GM21360 (cell line): ENCODE measurements around the gene IRS2.

ENCODE experiments used
- ATAC-seq: cut with Tn5 transposase; IDR thresholded peaks from one replicate; pipeline ENCODE4 v1.9.1; 2021; ENCODE audit warnings: mild to moderate bottlenecking, moderate library complexity; ENCODE audit not compliant: unreplicated experiment

Gene IRS2

DNA sequence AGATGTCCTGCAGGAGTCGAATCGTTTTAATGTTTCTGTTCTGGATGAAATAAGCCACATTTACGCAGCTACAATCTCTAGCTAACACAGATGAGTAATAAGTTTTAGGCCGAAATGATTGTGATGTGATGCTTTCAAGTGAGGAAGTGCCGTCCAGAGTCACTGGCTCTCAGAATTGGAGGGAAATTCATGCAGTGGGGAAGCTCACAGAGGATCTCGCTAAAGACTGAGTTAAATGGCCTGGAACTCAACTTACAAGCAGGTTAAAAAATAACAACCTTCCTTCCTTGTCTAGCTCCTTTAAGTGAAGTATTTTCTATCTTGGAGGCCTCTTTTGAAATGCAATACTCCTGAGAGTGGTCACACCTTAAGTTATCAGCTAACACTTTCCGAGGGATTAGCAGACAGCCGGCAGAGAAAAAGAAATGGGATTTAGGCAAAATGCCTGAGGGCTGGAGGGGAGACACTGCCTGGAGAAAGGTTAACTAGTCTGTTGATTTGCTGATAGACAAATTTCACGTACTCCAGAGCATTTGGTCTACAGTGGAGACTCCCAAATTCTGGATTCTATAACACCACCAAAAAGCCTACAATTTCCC lies 74.2 kb downstream of the IRS2 start:
- ATAC-seq = no peak

DNA sequence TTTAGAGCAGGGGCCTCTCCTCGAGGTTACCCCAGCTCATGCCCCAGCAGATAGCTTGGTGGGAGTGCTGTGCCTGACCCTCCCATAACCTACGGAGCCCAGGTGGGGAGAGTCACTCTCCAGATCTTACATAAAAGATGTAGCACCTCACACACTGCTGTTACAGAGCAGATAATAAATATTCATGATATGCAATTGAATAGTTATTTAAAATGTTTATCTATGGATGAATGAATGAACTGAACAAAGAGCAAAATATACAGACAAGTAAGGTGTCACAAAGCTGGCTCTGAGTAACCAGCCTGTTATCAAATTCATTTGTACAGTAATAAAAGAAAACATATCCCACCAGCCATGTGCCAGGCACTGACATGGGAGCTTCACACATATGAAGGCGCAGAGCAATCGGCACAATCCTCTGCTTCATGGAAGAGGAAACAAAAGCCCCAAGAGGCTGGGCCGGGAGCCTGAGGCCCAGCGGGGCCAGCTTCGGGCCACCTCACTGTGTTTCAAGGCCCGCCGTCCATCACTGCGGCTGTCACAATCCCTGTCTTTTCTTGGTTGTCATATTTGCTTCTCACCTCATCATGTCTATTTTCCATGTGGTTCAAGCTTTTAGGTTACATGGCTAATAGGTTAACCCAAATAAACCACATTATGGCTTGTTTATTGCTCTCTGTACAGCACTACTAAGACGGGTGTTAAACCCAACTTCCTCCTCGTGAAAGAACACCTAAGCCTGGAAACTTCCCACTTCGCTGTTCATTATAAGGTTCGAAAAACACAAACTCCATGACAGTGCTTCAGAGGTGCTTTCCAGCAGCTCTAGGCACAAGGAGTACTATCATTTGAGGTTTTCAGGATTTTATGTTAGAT lies 78.4 kb downstream of the IRS2 start:
- no peak for ATAC-seq

DNA sequence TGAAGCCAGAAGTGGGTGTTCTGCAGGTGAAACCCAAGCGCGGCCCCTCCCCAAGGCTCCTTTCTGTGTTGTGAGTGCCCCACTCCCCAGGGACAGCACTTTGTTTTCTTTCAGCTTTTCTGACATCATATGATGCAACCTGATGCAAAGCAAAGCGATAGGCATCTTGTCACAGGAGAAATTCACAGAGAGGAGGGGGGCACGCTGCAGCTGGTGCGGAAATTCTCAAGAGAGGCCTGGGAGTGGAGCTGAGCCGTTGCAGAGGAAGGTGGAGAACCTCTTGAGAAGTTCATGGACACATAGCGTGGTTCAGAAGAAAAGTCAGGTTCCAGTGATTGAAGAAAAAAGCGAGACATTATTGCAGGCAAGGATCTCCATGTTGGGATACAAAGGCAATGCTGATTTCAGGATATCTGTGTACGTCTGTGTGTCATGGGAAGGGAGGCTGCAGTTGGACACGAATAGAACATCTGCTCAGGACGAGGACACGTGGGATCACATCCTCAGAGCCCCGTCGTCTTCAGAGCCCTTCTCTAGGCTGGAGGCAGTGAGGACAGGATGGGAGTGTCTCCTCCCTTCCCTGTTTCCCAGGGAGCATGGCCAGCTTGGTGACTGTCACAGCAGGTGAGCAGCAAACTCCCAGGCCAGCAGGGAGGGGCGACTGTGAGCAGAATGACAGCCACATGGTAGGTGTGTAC lies 79.2 kb downstream of the IRS2 start:
- ATAC-seq = no peak

DNA sequence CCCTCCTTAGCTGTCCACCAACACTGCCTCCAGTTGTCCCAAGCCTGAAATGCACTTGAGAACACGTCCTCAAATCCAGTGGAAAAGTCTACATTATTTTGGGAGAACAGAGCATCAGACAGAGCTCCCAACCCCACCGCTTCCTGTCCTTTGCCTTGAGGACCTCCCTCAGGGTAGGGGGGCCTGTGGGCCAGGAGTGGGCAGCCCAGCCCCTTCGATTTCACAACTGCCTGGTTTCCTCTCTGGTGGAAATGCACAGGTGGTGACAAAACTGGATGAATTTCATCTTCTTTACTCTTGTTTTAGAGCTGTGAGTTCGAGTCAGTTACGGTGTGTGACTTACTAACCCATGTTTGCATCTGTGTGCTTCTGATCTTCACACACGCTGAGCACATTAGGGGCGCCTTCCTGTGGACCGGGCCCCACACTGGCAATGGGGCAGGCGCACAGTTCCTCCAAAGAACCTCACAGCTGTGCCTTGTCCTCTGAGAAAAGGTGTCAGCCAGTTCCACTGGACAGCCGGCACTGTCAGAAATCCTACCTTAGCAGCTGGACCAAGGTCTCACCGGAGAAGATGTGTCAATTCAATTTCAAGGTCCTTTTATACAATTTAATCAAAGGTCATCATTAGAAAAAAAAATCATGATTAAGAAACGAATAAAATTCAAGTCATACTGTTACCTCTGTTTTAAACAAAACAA lies 80.2 kb downstream of the IRS2 start:
- ATAC-seq = no peak

DNA sequence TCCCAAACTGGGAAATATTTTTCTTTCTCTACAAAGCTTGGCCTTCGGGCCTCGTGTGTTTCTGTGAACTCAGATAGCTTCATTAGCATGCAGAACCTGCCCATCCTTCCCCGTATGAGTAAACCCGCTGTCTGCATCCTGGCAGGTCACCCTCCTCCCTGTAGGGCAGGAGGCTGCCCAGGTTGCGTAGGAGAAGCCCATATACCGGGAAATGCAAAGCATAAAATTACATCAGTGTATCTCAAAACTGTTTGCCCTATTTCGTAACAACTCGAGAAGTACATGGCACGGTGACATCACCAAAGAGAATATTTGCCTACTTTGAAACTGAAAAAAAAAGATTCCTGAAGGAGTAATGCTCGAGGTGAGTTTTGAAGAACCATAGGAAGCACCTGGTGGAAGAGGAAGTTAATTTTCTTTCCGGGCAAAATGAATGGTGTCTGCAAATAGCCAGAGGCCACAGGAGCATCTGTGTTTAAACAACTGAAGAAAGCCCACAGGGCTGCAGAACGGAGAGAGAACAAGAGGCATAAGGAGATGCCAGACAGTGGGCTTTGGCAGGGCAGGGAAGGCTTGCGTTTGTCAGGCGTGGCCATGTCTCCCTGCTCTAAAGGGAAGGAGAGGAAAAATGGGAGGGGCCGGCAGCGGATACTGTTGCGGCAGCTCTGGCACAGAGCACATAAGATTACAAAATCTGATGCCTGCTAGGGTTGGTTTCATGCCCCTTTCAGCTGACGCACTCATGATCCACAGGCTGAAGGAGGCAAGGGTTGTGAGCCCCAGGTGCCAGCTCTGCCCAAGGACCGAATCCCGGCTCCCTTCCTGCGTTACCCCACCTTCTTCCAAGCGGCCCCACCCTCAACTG lies 81.4 kb downstream of the IRS2 start:
- no peak for ATAC-seq

DNA sequence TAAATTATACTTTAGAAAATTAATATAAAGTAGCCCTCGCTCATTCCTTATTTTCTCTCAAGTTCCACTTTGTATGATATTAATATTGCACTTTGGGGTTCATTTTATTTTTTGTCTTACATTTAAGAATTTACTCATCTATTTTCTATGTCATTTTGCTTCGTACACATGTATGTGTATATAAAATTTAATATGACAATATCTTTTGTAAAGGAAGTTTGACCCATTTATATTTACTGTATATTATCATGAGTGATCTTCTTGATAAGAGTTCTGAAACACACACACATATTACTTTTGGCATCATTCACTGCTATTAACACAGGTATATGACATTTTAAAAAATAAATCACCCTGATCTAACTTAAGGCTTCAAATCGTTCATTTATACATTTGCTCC lies 83.1 kb downstream of the IRS2 start:
- no peak for ATAC-seq
